Endothelial cell (in vitro differentiated cells): ENCODE results near the gene IQCM. TPM values are rescaled to one million over a fixed set of nuclear protein-coding genes. Genes with fewer than 3 reads are reported as not detected.

Experiments used
- DNase-seq: peaks from one replicate; pipeline ENCODE4 v3.0.0; 2021; ENCODE audit warnings: low spot score
- H3K27ac Mint-ChIP-seq: one replicate; pipeline ENCODE4 v1.8.0; 2021; ENCODE audit warnings: mixed read lengths, inconsistent platforms; ENCODE audit not compliant: unreplicated experiment
- H3K27me3 Mint-ChIP-seq: one replicate; pipeline ENCODE4 v1.8.0; 2021; ENCODE audit warnings: mild to moderate bottlenecking, moderate library complexity, mixed read lengths, inconsistent platforms; ENCODE audit not compliant: unreplicated experiment
- H3K36me3 Mint-ChIP-seq: one replicate; pipeline ENCODE4 v1.8.0; 2021; ENCODE audit warnings: mild to moderate bottlenecking, low read depth, mixed read lengths, inconsistent platforms; ENCODE audit not compliant: unreplicated experiment
- H3K4me1 Mint-ChIP-seq: one replicate; pipeline ENCODE4 v1.8.0; 2021; ENCODE audit warnings: mild to moderate bottlenecking, mixed read lengths, inconsistent platforms; ENCODE audit not compliant: unreplicated experiment
- H3K4me3 Mint-ChIP-seq: one replicate; pipeline ENCODE4 v1.8.0; 2021; ENCODE audit warnings: mild to moderate bottlenecking, mixed read lengths, inconsistent platforms; ENCODE audit not compliant: unreplicated experiment
- H3K9me3 Mint-ChIP-seq: one replicate; pipeline ENCODE4 v1.8.0; 2021; ENCODE audit warnings: mixed read lengths, inconsistent platforms; ENCODE audit not compliant: unreplicated experiment
- long read RNA-seq: library from polyadenylated mRNA; unstranded; transcript quantifications from one replicate; pipeline ENCODE4 v2.0.0, GENCODE V29; 2020; ENCODE audit not compliant: unreplicated experiment
- total RNA-seq: library from RNA; stranded (reverse); fragmentation: NEBNext Ultra II Directional; extraction: Animal tissue kit (Norgen Biotek cat#: 25700); gene quantifications from one replicate; pipeline ENCODE4 v1.2.1, GENCODE V29; 2021; ENCODE audit not compliant: unreplicated experiment
- TF ChIP-seq, protein P1 (sequence below): fragments of 200-600 bp; sonication (generic); IDR thresholded peaks from one replicate; pipeline ENCODE4 v1.5.0; 2021; ENCODE audit warnings: antibody characterized with exemption; ENCODE audit not compliant: unreplicated experiment

Gene IQCM
- not detected for total RNA-seq
- long read RNA-seq: 0 reads

GRCh38 chr4:149815743-149816142 lies at the start of gene IQCM:
Gene IQCM (minus strand): TSS chr4:149815843. CDS start chr4:149742691, 73,152 bp downstream.
- H3K9me3 Mint-ChIP-seq: no peaks in the 10 kb centered on the region
- no peaks in the 10 kb centered on the region for H3K4me1 Mint-ChIP-seq
- DNase-seq: no peak
- no peak within 1 kb of the TSS for H3K27ac Mint-ChIP-seq
- H3K27me3 Mint-ChIP-seq: peaks cover 3% of the 10 kb centered on the region
- TF ChIP-seq, protein P1, sequence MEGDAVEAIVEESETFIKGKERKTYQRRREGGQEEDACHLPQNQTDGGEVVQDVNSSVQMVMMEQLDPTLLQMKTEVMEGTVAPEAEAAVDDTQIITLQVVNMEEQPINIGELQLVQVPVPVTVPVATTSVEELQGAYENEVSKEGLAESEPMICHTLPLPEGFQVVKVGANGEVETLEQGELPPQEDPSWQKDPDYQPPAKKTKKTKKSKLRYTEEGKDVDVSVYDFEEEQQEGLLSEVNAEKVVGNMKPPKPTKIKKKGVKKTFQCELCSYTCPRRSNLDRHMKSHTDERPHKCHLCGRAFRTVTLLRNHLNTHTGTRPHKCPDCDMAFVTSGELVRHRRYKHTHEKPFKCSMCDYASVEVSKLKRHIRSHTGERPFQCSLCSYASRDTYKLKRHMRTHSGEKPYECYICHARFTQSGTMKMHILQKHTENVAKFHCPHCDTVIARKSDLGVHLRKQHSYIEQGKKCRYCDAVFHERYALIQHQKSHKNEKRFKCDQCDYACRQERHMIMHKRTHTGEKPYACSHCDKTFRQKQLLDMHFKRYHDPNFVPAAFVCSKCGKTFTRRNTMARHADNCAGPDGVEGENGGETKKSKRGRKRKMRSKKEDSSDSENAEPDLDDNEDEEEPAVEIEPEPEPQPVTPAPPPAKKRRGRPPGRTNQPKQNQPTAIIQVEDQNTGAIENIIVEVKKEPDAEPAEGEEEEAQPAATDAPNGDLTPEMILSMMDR: no peak
- H3K36me3 Mint-ChIP-seq: no peaks in the 10 kb centered on the region
- no peak within 1 kb of the TSS for H3K4me3 Mint-ChIP-seq

DNA sequence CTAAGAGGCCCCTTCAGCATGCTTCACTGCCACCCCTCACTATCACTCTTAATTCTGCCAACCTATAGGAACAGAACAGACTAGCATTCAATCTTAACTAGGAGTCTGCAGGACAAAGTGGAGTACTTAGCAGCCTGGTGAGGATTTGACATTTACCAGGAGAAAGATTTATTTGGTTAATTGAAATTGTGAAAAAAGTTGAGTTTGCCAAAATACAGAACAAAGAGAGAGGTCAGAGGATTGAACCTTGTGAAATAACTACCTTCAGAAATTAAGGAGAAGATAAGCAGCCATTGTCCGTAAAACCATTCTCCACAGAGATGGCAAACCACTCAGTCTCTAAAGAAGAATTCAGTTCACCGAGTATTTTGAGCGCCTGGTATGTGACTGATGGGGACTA lies 41.8 kb upstream of the IQCM start:
- no peak overlapping the region for H3K27ac Mint-ChIP-seq
- H3K36me3 Mint-ChIP-seq: no peaks in the 10 kb centered on the region
- TF ChIP-seq, protein P1: no peak
- no peaks in the 10 kb centered on the region for H3K9me3 Mint-ChIP-seq
- no peak overlapping the region for H3K4me3 Mint-ChIP-seq
- H3K4me1 Mint-ChIP-seq: no peaks in the 10 kb centered on the region
- no peak for DNase-seq
- H3K27me3 Mint-ChIP-seq: no peaks in the 10 kb centered on the region

GRCh38 chr4:149845743-149846142 lies 30.1 kb upstream of the IQCM start:
- TF ChIP-seq, protein P1: no peak
- Mint-ChIP-seq H3K27ac (no peak overlapping the region), H3K9me3 (no peaks in the 10 kb centered on the region), H3K36me3 (no peaks in the 10 kb centered on the region), H3K4me1 (no peaks in the 10 kb centered on the region), H3K27me3 (no peaks in the 10 kb centered on the region), H3K4me3 (no peak overlapping the region)
- DNase-seq: no peak

GRCh38 chr4:149841686-149842085 lies 26.0 kb upstream of the IQCM start:
- TF ChIP-seq, protein P1: no peak
- no peaks in the 10 kb centered on the region for H3K4me1 Mint-ChIP-seq
- no peak for DNase-seq
- H3K9me3 Mint-ChIP-seq: no peaks in the 10 kb centered on the region
- H3K27ac Mint-ChIP-seq: no peak overlapping the region
- H3K27me3 Mint-ChIP-seq: no peaks in the 10 kb centered on the region
- no peak overlapping the region for H3K4me3 Mint-ChIP-seq
- H3K36me3 Mint-ChIP-seq: no peaks in the 10 kb centered on the region

DNA sequence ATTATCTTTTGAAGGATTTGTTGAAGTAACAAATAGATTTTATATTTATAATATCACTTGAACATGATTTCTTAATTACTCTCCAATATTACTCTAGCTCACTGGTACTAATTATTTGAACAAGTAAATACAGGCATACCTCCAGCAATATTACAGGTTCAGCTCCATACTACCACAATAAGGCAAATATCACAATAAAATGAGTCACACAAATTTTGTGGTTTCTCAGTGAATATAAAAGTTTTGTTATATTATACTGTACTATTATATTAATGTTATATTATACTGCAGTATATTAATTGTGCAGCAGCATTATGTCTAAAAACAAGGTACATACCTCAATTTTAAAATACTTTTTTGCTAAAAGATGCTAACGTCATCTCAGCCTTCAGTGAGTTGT lies 22.4 kb upstream of the IQCM start:
- H3K9me3 Mint-ChIP-seq: no peaks in the 10 kb centered on the region
- no peaks in the 10 kb centered on the region for H3K4me1 Mint-ChIP-seq

More for the DNA sequence above, 22.4 kb upstream of the IQCM start:
- Mint-ChIP-seq H3K4me3 (no peak overlapping the region), H3K27me3 (peaks cover 2% of the 10 kb centered on the region), H3K36me3 (no peaks in the 10 kb centered on the region), H3K27ac (no peak overlapping the region)
- DNase-seq: no peak
- TF ChIP-seq, protein P1: no peak
